Endothelial cell of umbilical vein (primary cell): Measurements from ENCODE around the gene MAPT. TPM values are rescaled to one million over a fixed set of nuclear protein-coding genes. Genes with fewer than 3 reads are reported as not detected.

Experiments
- BruUV-seq: library from RNA; stranded (reverse); fragments of 400-500 nt; replicated peaks from 2 replicates; lab custom pipeline; 2021; lab: Mats Ljungman, UMichigan
- CTCF ChIA-PET: fragments of 300-600, 350-600 bp; sonication (Branson Sonifier 250); formaldehyde crosslinking; loops from one replicate; lab custom pipeline; 2021; ENCODE audit warnings: antibody characterized with exemption, inconsistent platforms; lab: Charles Lee
- POLR2A ChIA-PET: fragments of 300-600, 350-600 bp; sonication (Branson Sonifier 250); formaldehyde crosslinking; loops from one replicate; lab custom pipeline; 2021; ENCODE audit warnings: antibody characterized with exemption, inconsistent platforms; lab: Charles Lee
- DNase-seq: peaks from one replicate; pipeline ENCODE4 v3.0.0-alpha.2; 2011; ENCODE audit warnings: low read depth, low spot score
- FAIRE-seq: peaks from 2 replicates; lab custom pipeline; 2011; peaks lifted over from hg19 to GRCh38; lab: Jason Lieb, UNC
- H2AFZ ChIP-seq: 2 replicates; pipeline ENCODE4 v1.6.0; 2012; ENCODE audit warnings: low read depth, low read length, control low read depth, inconsistent platforms
- H3K27ac ChIP-seq: 2 replicates; pipeline ENCODE4 v1.5.1; 2011; ENCODE audit warnings: low read depth, mild to moderate bottlenecking, control low read depth, low read length, moderate library complexity; ENCODE audit not compliant: insufficient read depth
- H3K27me3 ChIP-seq, 2 experiments: 2 replicates each; pipeline versions ENCODE4 v1.6.0 to v1.6.1; 2011; ENCODE audit warnings: low read length in 2 of 2, mixed read lengths in 1 of 2; ENCODE audit not compliant: control insufficient read depth in 2 of 2, insufficient read depth in 2 of 2
- H3K36me3 ChIP-seq, 2 experiments: 2 replicates in 1 of 2; 3 replicates in 1 of 2; pipeline ENCODE4 v1.5.1; 2011; ENCODE audit warnings: low read length in 2 of 2, mild to moderate bottlenecking in 1 of 2, moderate library complexity in 1 of 2; ENCODE audit not compliant: control insufficient read depth in 2 of 2, insufficient read depth in 2 of 2; ENCODE audit errors: extremely low read depth in 1 of 2
- H3K4me1 ChIP-seq: 3 replicates; pipeline ENCODE4 v1.5.1; 2011; ENCODE audit warnings: mild to moderate bottlenecking, low read length; ENCODE audit not compliant: control insufficient read depth, insufficient read depth; ENCODE audit errors: extremely low read depth
- H3K4me2 ChIP-seq: 2 replicates; pipeline ENCODE4 v1.6.1; 2011; ENCODE audit warnings: low read length, control low read depth, mixed read lengths; ENCODE audit not compliant: insufficient read depth
- H3K4me3 ChIP-seq, 3 experiments: fragments of 200-600 bp in 1 of 3; sonication (generic), shearing (Covaris generic) in 1 of 3; replicated peaks in 1 of 3; 2 replicates each; pipeline ENCODE4 v1.5.1; 2011 to 2016; ENCODE audit warnings: control low read depth in 3 of 3, low read length in 3 of 3, mild to moderate bottlenecking in 2 of 3, inconsistent platforms in 1 of 3, low read depth in 1 of 3, moderate library complexity in 1 of 3; ENCODE audit not compliant: insufficient read depth in 1 of 3
- H3K79me2 ChIP-seq: 2 replicates; pipeline ENCODE4 v1.6.0; 2012; ENCODE audit warnings: low read length, inconsistent platforms; ENCODE audit not compliant: control insufficient read depth, insufficient read depth
- H3K9ac ChIP-seq: replicated peaks from 2 replicates; pipeline ENCODE3; 2011; ENCODE audit warnings: low read length, control low read depth; ENCODE audit not compliant: insufficient read depth; ENCODE audit errors: extremely low read depth
- H3K9me1 ChIP-seq: replicated peaks from 3 replicates; pipeline ENCODE4 v1.6.0; 2011; ENCODE audit warnings: mild to moderate bottlenecking, low read length; ENCODE audit not compliant: control insufficient read depth, insufficient read depth; ENCODE audit errors: extremely low read depth
- H3K9me3 ChIP-seq: replicated peaks from 2 replicates; pipeline ENCODE4 v1.5.1; 2012; ENCODE audit warnings: low read length, inconsistent platforms; ENCODE audit not compliant: control insufficient read depth, insufficient read depth
- H4K20me1 ChIP-seq: replicated peaks from 2 replicates; pipeline ENCODE3; 2011; ENCODE audit warnings: mild to moderate bottlenecking, low read length; ENCODE audit not compliant: control insufficient read depth, insufficient read depth; ENCODE audit errors: extremely low read depth
- CTCF ChIP-seq, 2 donors: IDR thresholded peaks; 1 replicate in 1 of 2; 2 replicates in 1 of 2; pipeline ENCODE4 v1.5.1; 2011; ENCODE audit warnings: low read length in 2 of 2, mild to moderate bottlenecking in 2 of 2, moderate library complexity in 2 of 2, control low read depth in 1 of 2, inconsistent platforms in 1 of 2, low read depth in 1 of 2; ENCODE audit not compliant: insufficient read depth in 1 of 2; ENCODE audit errors: extremely low read depth in 1 of 2
- EZH2 ChIP-seq: IDR thresholded peaks from 2 replicates; pipeline ENCODE4 v1.6.1; 2012; ENCODE audit warnings: borderline replicate concordance, low read depth, mild to moderate bottlenecking, moderate library complexity, low read length, inconsistent platforms; ENCODE audit not compliant: severe bottlenecking
- FOS ChIP-seq: IDR thresholded peaks from 2 replicates; pipeline ENCODE4 v1.6.1; 2011; ENCODE audit warnings: mild to moderate bottlenecking, low read length, moderate library complexity, borderline replicate concordance; ENCODE audit not compliant: insufficient read depth
- GATA2 ChIP-seq: IDR thresholded peaks from 2 replicates; pipeline ENCODE4 v1.7.0; 2011; ENCODE audit warnings: low read depth, mild to moderate bottlenecking, moderate library complexity, mixed read lengths, low read length; ENCODE audit not compliant: insufficient read length, insufficient read depth
- JUN ChIP-seq: IDR thresholded peaks from 2 replicates; pipeline ENCODE4 v1.6.1; 2011; ENCODE audit warnings: borderline replicate concordance, low read depth; ENCODE audit not compliant: insufficient read length, insufficient read depth
- MAX ChIP-seq: IDR thresholded peaks from 2 replicates; pipeline ENCODE4 v1.6.1; 2011; ENCODE audit not compliant: insufficient read depth, insufficient read length
- MYC ChIP-seq: IDR thresholded peaks from one replicate; pipeline ENCODE4 v1.6.1; 2011; ENCODE audit warnings: mild to moderate bottlenecking, low read depth, low read length
- POLR2A ChIP-seq: IDR thresholded peaks from 2 replicates; pipeline ENCODE4 v1.6.1; 2012; ENCODE audit warnings: low read depth, mild to moderate bottlenecking, control low read depth, low read length
- POLR2AphosphoS5 ChIP-seq: IDR thresholded peaks from 2 replicates; pipeline ENCODE4 v1.6.1; 2012; ENCODE audit warnings: low read depth, mild to moderate bottlenecking, control low read depth, low read length, moderate library complexity; ENCODE audit not compliant: insufficient read depth
- dilution Hi-C: fragments of 300-500 bp; cut with MboI; formaldehyde crosslinking; loops from one replicate; pipeline ENCODE4 v1.15.0; 2019; ENCODE audit warnings: low sequenced_read_pairs; ENCODE audit not compliant: extremely low pct_ligation_motif_present
- intact Hi-C: fragments of 100-400 bp; cut with micrococcal nuclease; formaldehyde crosslinking; loops from one replicate; pipeline ENCODE4 v1.10.0; 2022
- polyA plus RNA-seq, 4 experiments: library from polyadenylated mRNA; depleted of rRNA in 3 of 4; stranded (reverse) in 3 of 4; unstranded in 1 of 4; fragments of >200 nt; gene quantifications; 2 replicates each; pipeline versions ENCODE4 v1.2.1 to v1.2.3, GENCODE V29; 2011 to 2012; ENCODE audit warnings: missing spikeins in 1 of 4
- total RNA-seq: library from RNA; stranded (reverse); gene quantifications from 2 replicates; pipeline ENCODE4 v1.2.3, GENCODE V29; 2021

The MAPT gene
- total and polyA plus RNA-seq, 2 donors (not counting 3 experiments of a cell fraction or from before 2014, with no cell fraction given): 0.04 to 0.51 TPM

DNA sequence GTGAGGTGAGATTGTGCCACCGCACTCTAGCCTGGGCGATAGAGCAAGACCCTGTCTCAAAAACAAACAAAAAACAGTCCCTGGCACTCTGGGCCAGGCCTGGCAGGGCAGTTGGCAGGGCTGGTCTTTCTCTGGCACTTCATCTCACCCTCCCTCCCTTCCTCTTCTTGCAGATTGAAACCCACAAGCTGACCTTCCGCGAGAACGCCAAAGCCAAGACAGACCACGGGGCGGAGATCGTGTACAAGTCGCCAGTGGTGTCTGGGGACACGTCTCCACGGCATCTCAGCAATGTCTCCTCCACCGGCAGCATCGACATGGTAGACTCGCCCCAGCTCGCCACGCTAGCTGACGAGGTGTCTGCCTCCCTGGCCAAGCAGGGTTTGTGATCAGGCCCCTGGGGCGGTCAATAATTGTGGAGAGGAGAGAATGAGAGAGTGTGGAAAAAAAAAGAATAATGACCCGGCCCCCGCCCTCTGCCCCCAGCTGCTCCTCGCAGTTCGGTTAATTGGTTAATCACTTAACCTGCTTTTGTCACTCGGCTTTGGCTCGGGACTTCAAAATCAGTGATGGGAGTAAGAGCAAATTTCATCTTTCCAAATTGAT, 129.5 kb downstream of the MAPT start:
- dilution Hi-C loops: no loop called here
- Histone ChIP-seq H3K79me2 (no peaks in the 10 kb centered on the region), H3K4me1 (no peaks in the 10 kb centered on the region), H3K9me1 (no peaks in the 10 kb centered on the region), H4K20me1 (no peaks in the 10 kb centered on the region), H3K36me3 (peaks cover 0 to 11% of the 10 kb centered on the region in 2 experiments), H3K4me3 (no peak overlapping the region), H2AFZ (no peak overlapping the region), H3K4me2 (no peak overlapping the region), H3K9ac (no peak overlapping the region), H3K9me3 (no peaks in the 10 kb centered on the region), H3K27me3 (no peaks in the 10 kb centered on the region), H3K27ac (no peak overlapping the region)
- no peak for DNase-seq
- TF ChIP-seq FOS: no peak
- TF ChIP-seq JUN: no peak
- no peak for TF ChIP-seq MAX
- TF ChIP-seq POLR2A: no peak
- no peak for TF ChIP-seq GATA2
- no peak for TF ChIP-seq POLR2AphosphoS5
- TF ChIP-seq MYC: no peak
- no peak for TF ChIP-seq CTCF (IDR thresholded peaks at IDR 0.05; ENCODE audit: extremely low read depth in 1 of 2, insufficient read depth in 1 of 2, low read depth in 1 of 2, low read length in 2 of 2)
- no peak for TF ChIP-seq EZH2
- CTCF ChIA-PET: no interaction called here
- FAIRE-seq: no peak
- intact Hi-C loops: no loop called here
- no TSS peak for BruUV-seq
- POLR2A ChIA-PET: no interaction called here
